Measurements from ENCODE around the gene FGFRL1.

The FGFRL1 gene

DNA sequence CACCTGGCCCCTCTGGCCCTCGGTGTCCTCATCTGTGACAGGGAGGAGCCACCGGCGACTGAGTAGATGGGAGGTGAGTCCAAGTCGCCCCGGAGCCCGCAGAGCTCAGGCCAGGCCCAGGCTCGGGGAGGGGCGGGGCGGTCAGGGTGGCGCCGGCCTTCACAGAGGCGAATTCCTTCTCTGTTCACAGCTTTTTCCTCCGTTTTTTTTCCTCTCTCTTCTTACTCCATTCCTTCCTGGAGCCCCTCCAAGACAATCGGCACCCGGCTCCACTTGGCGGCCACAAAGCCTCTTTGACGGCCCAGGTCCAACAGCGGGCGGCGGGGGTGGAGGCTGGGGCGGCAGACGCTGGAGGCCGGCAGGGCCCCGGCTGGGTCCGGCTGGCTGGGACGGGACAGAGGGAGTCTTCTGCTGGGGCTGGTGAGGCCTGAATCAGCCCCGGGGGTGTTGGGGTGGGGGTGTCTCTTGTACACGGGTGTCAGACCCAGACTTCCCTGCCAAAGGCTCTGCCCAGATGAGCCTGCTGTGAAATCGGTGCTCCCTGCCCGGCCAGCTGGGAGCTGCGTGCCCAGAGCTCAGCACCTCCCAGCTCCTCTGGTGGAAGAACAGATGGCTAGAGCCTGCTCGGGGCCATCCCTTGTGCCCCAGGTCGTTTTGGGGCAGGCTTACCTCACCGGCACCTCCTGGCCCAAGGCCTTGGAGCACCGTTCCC, 22.6 kb downstream of the FGFRL1 start:
- no peaks in the 10 kb centered on the region for H3K36me3 ChIP-seq (ENCODE audit: control insufficient read depth, insufficient read depth, low read length)
- H3K27me3 ChIP-seq (ENCODE audit: control insufficient read depth, insufficient read depth, low read length): no peaks in the 10 kb centered on the region
- no peak for DNase-seq (ENCODE audit: low read depth, low spot score)
- H3K9me3 ChIP-seq (ENCODE audit: control insufficient read depth, insufficient read depth, low read length): no peaks in the 10 kb centered on the region
- H3K27ac ChIP-seq (ENCODE audit: low read length): no peak overlapping the region
- no peak overlapping the region for H3K4me3 ChIP-seq (ENCODE audit: low read length)
- no CpG with 5 or more reads among the region's 35 CpGs for WGBS (ENCODE audit: insufficient coverage, insufficient read length)
- H3K4me1 ChIP-seq (ENCODE audit: control insufficient read depth, insufficient read depth, low read length): no peaks in the 10 kb centered on the region; the same call in 1 of the 2 replicates

DNA sequence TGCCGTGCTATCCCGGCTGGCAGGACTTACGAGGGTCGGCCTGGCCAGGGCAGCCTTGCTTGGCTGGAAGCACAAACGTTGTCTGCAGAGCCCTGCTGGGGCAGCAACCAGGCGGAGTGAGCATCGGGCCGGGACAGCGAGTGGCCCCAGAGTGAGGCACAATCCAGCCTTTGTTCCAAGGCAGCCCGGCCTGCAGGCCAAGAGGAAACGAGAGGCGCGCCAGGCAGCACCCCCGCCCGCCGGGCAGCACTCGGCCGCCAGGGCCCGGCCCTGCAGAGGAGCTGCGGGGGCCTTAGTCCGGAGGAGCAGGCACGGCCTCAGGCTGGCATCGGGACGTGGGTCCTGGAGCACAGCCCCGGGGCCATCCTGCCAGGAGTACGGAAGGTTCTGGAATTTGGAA, 24.1 kb downstream of the FGFRL1 start:
- Histone ChIP-seq H3K27me3 (ENCODE audit: control insufficient read depth, insufficient read depth, low read length) (no peaks in the 10 kb centered on the region), H3K9me3 (ENCODE audit: control insufficient read depth, insufficient read depth, low read length) (no peaks in the 10 kb centered on the region), H3K36me3 (ENCODE audit: control insufficient read depth, insufficient read depth, low read length) (no peaks in the 10 kb centered on the region), H3K4me3 (ENCODE audit: low read length) (no peak overlapping the region), H3K27ac (ENCODE audit: low read length) (no peak overlapping the region), H3K4me1 (ENCODE audit: control insufficient read depth, insufficient read depth, low read length) (peaks cover 3% of the 10 kb centered on the region)
- WGBS (ENCODE audit: insufficient coverage, insufficient read length): no CpG with 5 or more reads among the region's 26 CpGs
- DNase-seq (ENCODE audit: low read depth, low spot score): no peak

DNA sequence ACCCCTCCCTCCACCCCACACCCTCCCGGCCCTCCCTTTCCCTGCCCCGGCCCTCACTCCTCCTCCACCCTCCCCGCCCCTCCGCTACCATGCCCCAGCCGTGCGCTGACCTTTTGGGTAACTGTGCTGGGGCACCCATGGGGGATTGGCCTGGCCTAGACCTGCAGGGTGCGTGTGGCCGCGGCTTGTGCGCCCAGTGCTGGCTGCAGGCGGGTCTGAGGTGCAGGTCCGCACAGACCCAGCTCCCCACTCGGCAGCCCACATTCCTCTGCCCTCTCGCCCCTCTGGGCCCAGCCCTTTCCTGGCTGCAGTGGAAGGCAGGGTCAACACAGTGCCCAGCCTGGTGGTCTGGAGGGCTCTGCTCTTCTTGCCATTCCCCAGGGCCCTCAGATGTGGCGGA, 24.7 kb downstream of the FGFRL1 start:
- Histone ChIP-seq H3K36me3 (ENCODE audit: control insufficient read depth, insufficient read depth, low read length) (no peaks in the 10 kb centered on the region), H3K27ac (ENCODE audit: low read length) (no peak overlapping the region), H3K4me1 (ENCODE audit: control insufficient read depth, insufficient read depth, low read length) (peaks cover 4% of the 10 kb centered on the region), H3K27me3 (ENCODE audit: control insufficient read depth, insufficient read depth, low read length) (no peaks in the 10 kb centered on the region), H3K4me3 (ENCODE audit: low read length) (no peak overlapping the region), H3K9me3 (ENCODE audit: control insufficient read depth, insufficient read depth, low read length) (no peaks in the 10 kb centered on the region)
- DNase-seq (ENCODE audit: low read depth, low spot score): no peak
- no CpG with 5 or more reads among the region's 15 CpGs for WGBS (ENCODE audit: insufficient coverage, insufficient read length)

DNA sequence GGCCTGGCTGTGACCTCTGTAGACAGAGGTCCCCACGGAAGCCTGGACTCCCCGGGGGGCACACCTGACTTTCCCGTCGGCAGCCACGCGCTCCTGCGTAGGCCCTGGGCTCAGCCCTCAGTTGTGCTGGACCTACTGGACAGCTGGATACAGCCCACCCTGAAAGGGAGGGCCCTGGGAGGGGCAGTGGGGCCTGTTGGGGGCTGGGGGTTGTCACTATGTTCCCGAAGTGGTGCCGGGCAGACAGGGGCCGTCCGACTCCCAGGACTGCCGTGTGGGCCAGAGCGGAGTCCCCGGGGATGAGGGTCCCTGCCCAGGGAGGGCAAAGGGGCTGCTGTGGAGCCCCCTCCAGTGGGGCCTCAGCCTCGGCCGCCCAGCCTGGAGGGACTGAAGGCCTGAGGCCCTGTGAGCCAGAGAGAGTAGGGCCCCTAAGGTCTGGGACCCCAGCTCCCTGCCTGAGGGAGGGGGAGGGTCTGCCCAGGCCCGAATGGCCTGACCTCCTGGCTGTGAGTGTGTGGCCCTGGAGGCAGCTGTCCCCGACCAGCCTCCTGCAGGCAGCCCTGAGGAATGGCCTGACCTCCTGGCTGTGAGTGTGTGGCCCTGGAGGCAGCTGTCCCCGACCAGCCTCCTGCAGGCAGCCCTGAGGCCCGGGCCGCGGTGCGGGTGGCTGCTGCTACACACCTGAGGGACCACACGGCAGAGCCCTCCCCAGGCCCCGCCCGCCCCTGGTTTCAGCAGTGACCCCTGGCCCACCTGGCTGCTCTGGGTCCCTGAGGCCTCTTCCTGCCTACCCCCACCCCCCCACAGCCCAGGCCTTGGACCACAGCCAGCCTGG, 25.8 kb downstream of the FGFRL1 start:
- WGBS (ENCODE audit: insufficient coverage, insufficient read length): no CpG with 5 or more reads among the region's 26 CpGs
- Histone ChIP-seq H3K27ac (ENCODE audit: low read length) (no peak overlapping the region), H3K27me3 (ENCODE audit: control insufficient read depth, insufficient read depth, low read length) (no peaks in the 10 kb centered on the region), H3K36me3 (ENCODE audit: control insufficient read depth, insufficient read depth, low read length) (no peaks in the 10 kb centered on the region), H3K9me3 (ENCODE audit: control insufficient read depth, insufficient read depth, low read length) (no peaks in the 10 kb centered on the region), H3K4me1 (ENCODE audit: control insufficient read depth, insufficient read depth, low read length) (peaks cover 4% of the 10 kb centered on the region), H3K4me3 (ENCODE audit: low read length) (no peak overlapping the region)
- no peak for DNase-seq (ENCODE audit: low read depth, low spot score)

DNA sequence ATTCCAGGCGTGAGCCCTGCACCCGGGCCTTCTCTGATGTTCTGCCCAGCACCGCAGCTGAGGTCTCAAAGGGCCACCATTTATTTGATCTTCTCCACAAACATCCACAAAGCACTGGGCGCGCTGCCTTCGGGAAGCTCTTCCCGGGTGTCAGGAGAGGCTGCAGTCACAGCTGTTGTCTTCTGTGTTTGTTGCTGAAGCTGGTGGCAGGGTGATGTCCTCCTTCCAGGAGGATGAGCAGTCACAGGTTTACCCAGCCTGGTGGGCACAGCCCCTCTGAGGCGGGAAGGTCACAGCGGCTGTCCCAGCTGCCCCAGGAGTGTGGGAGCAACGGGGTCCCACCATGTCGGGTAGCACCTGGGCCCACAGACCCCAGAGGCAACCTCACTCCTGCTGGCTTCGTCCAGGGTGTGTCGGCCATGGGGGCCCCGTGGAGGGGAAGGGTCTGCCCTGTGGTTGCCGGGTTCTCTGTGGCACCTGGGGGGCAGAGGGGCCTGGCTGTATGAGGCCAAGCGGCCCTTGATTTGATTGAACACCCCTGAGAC, 27.6 kb downstream of the FGFRL1 start:
- Histone ChIP-seq H3K36me3 (ENCODE audit: control insufficient read depth, insufficient read depth, low read length) (no peaks in the 10 kb centered on the region), H3K4me3 (ENCODE audit: low read length) (no peak overlapping the region), H3K9me3 (ENCODE audit: control insufficient read depth, insufficient read depth, low read length) (no peaks in the 10 kb centered on the region), H3K4me1 (ENCODE audit: control insufficient read depth, insufficient read depth, low read length) (peaks cover 12% of the 10 kb centered on the region), H3K27me3 (ENCODE audit: control insufficient read depth, insufficient read depth, low read length) (no peaks in the 10 kb centered on the region), H3K27ac (ENCODE audit: low read length) (no peak overlapping the region)
- WGBS (ENCODE audit: insufficient coverage, insufficient read length): no CpG with 5 or more reads among the region's 16 CpGs
- no peak for DNase-seq (ENCODE audit: low read depth, low spot score)

DNA sequence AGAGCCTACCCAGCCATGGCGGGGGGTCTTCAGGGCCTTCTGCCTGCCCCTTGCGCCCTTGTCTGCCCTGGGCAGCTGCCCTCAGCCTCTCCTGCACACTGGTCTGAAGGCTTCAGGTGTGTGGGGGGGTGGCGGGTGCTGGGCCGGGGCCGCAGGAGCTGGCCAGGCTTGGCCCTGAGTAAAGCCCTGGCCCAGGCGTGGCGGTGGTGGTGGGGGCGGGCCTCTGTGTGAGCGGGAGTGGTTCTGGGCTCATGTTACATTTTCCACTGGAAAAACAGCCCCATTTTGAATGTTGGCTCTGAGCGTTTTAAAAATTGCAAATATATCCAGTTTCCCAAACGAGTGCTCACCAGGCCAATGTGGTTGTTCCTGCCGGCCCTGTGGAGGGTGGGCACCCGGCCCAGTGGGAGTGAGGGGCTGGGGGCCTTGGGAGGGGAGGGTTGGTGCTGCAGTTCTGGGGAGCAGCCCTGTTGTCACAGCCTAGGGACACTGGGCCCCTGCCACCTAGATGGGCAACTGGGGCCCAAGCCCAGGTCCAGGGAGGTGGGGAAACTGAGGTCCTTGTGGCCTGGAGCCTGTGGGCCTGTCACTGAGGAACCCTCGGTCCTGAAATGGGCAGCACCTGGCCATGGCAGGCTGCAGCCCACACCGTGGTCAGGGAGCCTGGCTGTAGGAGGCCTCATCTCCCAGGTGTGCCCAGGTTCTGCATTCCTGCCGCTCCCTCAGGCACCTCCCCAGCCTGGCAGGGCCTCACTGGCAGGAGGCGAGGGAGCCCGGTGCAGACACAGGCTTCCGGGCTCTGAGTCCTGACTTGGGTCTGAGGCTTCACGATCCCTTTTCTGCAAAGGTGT, 28.3 kb downstream of the FGFRL1 start:
- no peak for DNase-seq (ENCODE audit: low read depth, low spot score)
- WGBS (ENCODE audit: insufficient coverage, insufficient read length): no CpG with 5 or more reads among the region's 20 CpGs
- Histone ChIP-seq H3K4me1 (ENCODE audit: control insufficient read depth, insufficient read depth, low read length) (peaks cover 12% of the 10 kb centered on the region), H3K36me3 (ENCODE audit: control insufficient read depth, insufficient read depth, low read length) (no peaks in the 10 kb centered on the region), H3K27me3 (ENCODE audit: control insufficient read depth, insufficient read depth, low read length) (no peaks in the 10 kb centered on the region), H3K4me3 (ENCODE audit: low read length) (no peak overlapping the region), H3K9me3 (ENCODE audit: control insufficient read depth, insufficient read depth, low read length) (no peaks in the 10 kb centered on the region), H3K27ac (ENCODE audit: low read length) (no peak overlapping the region)

DNA sequence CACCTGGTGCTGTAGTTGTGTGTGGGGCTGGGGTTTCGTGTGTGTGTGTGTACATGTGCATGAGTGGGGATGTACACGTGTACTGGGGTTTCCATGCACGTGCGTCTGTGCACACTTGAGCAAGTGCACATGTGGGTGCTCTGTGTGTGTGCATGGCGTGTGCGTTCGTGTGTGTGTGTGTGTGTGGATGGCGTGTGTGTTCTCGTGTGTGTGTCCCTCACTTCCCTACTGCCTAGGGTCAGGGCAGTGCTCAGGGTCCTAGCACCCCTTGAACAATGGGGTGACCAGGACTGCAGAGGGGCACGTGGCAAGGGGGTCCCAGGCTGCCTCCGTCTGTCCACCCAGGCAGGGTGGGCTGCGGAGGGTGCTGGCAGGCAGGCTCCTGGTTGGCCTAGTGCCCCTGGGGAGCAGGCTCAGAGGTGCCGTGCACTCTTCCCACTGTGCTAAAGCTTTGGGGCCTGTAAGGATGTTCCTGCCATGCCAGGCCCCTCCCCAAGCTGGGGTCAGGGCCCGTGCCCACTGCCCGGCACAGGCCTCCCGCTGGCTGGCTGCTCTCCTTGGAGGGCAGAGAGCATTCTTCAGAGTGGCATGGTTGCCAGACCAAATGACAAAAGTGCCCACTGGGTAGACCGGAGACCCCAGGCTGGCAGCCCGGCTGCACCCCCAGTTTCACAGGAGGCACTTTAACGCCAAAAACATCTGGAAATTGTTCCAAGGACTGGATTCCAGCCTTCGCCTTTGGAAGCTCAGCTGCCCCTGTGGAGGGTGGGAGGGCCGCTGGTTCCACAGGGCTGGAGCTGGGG, 29.1 kb downstream of the FGFRL1 start:
- no peaks in the 10 kb centered on the region for H3K36me3 ChIP-seq (ENCODE audit: control insufficient read depth, insufficient read depth, low read length)
- H3K4me3 ChIP-seq (ENCODE audit: low read length): no peak overlapping the region
- no CpG with 5 or more reads among the region's 21 CpGs for WGBS (ENCODE audit: insufficient coverage, insufficient read length)
- peaks cover 12% of the 10 kb centered on the region for H3K4me1 ChIP-seq (ENCODE audit: control insufficient read depth, insufficient read depth, low read length)
- no peak overlapping the region for H3K27ac ChIP-seq (ENCODE audit: low read length)
- DNase-seq (ENCODE audit: low read depth, low spot score): no peak
- no peaks in the 10 kb centered on the region for H3K27me3 ChIP-seq (ENCODE audit: control insufficient read depth, insufficient read depth, low read length)
- no peaks in the 10 kb centered on the region for H3K9me3 ChIP-seq (ENCODE audit: control insufficient read depth, insufficient read depth, low read length)

DNA sequence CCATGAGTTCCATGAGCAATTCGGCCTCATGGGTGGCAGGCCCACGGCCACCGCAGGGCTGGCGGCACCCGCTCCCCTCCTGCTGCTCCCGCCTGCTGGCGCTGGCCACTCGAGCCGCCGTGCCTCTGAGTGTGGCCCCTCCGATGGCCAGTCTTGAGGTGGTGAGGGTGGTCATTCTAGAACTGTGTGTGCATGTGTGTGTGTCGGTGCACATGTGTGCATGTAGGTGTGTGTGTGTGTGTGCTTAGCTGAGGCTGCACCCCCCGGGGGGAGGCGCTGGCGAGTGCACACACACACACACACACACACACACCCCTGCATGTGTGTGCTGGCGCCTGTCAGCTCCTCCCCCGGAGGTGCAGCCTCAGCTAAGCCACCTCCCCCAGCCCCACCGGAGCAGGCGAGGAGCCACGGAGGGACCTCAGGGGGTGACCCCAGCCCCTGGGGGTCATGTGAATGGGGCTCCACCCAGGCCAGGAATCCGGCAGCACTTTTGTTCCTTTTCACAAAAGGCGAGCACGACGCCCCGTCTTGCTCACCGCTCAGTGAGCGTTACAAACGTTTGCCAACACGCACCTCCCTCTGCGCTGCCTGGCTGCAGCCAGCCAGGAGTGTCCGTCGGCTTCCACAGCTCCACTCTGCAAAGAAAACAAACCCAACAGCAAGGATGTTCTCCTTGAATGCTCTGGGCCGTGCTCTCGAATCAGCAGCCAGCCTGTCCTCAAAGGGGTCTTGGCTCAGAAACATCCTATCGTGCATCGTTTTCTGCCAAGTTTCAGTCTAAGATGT, 29.9 kb downstream of the FGFRL1 start:
- H3K9me3 ChIP-seq (ENCODE audit: control insufficient read depth, insufficient read depth, low read length): no peaks in the 10 kb centered on the region
- no peaks in the 10 kb centered on the region for H3K36me3 ChIP-seq (ENCODE audit: control insufficient read depth, insufficient read depth, low read length)
- H3K27ac ChIP-seq (ENCODE audit: low read length): no peak overlapping the region
- H3K4me3 ChIP-seq (ENCODE audit: low read length): no peak overlapping the region
- DNase-seq (ENCODE audit: low read depth, low spot score): no peak
- peaks cover 12% of the 10 kb centered on the region for H3K4me1 ChIP-seq (ENCODE audit: control insufficient read depth, insufficient read depth, low read length)
- WGBS (ENCODE audit: insufficient coverage, insufficient read length): no CpG with 5 or more reads among the region's 36 CpGs
- H3K27me3 ChIP-seq (ENCODE audit: control insufficient read depth, insufficient read depth, low read length): no peaks in the 10 kb centered on the region

DNA sequence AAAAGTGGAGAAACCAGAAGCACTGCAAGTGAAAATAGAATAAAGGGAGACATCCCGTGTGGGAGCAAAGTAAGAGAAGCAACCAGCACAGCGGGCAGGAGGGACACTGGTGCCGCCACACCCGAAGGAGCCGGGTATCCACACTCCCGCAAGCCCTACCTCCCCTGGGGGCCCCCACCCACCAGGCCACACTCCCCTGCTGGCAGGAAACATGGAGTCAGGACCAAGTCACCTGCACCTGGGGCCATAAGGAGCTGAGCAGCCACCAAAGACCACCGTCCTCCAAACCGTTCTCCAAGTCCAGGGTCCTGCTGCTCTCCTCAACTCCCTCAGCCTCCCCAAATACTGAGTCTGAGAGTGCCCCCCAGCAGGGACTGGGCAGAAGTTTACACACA, 30.5 kb downstream of the FGFRL1 start:
- H3K27ac ChIP-seq (ENCODE audit: low read length): no peak overlapping the region
- no CpG with 5 or more reads among the region's 8 CpGs for WGBS (ENCODE audit: insufficient coverage, insufficient read length)

More for the DNA sequence above, 30.5 kb downstream of the FGFRL1 start:
- no peaks in the 10 kb centered on the region for H3K27me3 ChIP-seq (ENCODE audit: control insufficient read depth, insufficient read depth, low read length)
- H3K36me3 ChIP-seq (ENCODE audit: control insufficient read depth, insufficient read depth, low read length): no peaks in the 10 kb centered on the region
- no peak for DNase-seq (ENCODE audit: low read depth, low spot score)
- no peak overlapping the region for H3K4me3 ChIP-seq (ENCODE audit: low read length)
- H3K9me3 ChIP-seq (ENCODE audit: control insufficient read depth, insufficient read depth, low read length): no peaks in the 10 kb centered on the region
- H3K4me1 ChIP-seq (ENCODE audit: control insufficient read depth, insufficient read depth, low read length): peaks cover 12% of the 10 kb centered on the region
